ENCODE measurements around the gene ETS1.

The ETS1 gene

GRCh38 chr11:128587415-128587814 is at the start of gene ETS1:
ETS1 (minus strand) TSS chr11:128587558; CDS start chr11:128573130, 14,428 bp downstream.
- DNase-seq, result no peak

DNA sequence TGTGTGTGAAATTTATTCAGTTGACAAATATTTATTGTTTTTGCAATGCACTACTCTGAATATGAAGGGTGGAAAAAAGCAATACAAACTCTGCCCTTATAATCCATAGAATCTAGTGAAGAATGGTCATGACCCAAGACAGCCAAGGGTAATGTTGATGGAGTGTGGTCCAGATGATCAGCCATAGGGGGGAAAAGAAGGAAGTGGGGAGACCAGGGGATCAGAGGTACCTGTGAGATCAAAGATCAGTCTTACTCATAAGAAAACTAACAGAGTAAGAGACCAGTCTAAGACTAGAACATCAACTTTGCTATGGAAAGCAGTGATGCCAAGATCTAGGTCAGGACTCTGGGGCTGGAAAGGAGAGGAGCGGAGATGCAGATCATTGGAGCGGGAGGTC is 47.0 kb upstream of the ETS1 start:
- DNase-seq, result no peak

- DNase-seq, result no peak
These were observed 46.1 kb upstream of the ETS1 start for GRCh38 chr11:128633384-128633965.

- DNase-seq, result no peak
These were observed 44.9 kb upstream of the ETS1 start for GRCh38 chr11:128632141-128632791.

- DNase-seq, result peak; percentile 97
These were observed 43.2 kb upstream of the ETS1 start for GRCh38 chr11:128630367-128631230.

- no peak for DNase-seq
These were observed 42.3 kb upstream of the ETS1 start for GRCh38 chr11:128629516-128630106.

GRCh38 chr11:128628686-128629085 is 41.3 kb upstream of the ETS1 start:
- peak; percentile 78 for DNase-seq

- DNase-seq, result no peak
These were observed 40.9 kb upstream of the ETS1 start for GRCh38 chr11:128628325-128628673.

DNA sequence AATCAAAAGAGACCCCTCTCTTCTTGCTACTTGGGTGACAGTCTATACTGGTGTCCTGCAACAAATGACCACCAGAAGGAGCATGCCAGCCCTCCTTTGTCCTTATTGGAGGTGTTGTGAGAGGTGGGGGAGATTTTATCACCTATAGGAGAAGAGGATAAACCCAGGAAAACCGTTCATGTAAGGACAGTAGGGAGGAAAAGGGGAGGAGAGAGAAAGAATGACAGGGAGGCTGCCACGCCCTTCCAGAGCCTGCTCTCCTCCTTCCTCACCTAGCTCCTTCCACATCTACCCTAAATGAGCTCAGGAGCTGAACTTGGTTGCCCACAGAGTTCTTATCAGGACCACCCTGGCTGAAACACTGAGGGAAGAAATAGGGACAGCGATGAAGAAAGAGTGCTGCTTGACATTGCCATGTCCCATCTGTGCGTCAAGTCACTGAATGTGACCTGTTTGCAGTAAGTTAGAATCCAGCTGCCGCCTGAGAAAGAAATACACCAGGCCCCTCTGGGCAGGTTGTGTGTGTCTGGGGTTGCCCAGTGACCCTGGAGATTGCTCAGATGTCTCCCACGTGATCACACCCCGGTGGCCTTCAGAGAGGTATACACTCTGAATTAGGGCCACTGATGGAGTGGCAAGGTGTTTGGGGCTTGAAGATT is 40.4 kb upstream of the ETS1 start:
- peak; percentile 76 for DNase-seq

GRCh38 chr11:128626913-128627665 is 39.7 kb upstream of the ETS1 start:
- no peak for DNase-seq

- DNase-seq, result peak; percentile 58
These were observed 38.4 kb upstream of the ETS1 start for GRCh38 chr11:128625746-128626145.

GRCh38 chr11:128625326-128625725 is 38.0 kb upstream of the ETS1 start:
- peak; percentile 61 for DNase-seq

DNA sequence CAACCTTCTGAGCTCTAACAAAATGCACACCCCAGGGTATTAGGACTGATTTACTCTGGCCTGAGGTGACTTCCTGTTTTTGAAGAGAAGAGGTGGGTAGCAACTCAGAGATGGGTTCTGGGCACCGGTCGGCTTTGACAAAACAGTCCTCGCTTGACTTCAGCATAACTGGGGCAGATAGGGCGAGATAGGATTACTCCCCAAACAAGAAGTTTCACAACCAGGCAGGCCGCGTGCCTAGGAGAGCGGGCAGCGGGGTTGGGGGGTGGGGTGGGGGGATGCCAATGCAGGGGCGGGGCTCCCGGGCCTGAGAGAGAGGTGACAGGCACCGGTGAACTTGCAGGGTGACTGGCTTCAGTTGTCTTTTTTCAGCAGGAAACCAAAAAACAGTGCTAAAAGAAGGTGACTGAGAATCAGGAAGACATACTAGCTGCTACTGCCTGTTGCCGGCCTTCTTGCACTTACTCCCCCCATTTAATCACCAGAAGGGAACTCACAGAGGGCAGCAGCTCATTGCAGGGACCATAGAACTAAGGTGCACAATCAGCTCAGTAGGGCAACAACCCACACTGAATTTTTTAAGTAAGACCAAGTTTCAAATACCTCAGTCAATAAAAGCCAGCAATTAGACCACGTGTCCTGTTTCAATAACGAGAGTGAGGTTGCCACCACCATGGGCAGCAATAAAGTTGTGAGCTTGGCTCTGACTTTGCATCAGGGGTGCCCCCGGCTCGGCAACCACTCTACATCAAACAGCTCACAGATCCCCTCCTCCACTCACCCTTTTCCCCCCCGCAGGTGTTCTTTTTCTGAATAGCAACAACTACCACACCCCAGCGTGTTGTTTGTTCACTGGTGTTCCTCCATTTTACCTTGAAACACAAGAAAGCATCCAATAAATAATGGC is 37.2 kb upstream of the ETS1 start:
- DNase-seq, result peak; percentile 83

- DNase-seq, result no peak
These were observed 35.7 kb upstream of the ETS1 start for GRCh38 chr11:128623091-128623490.

GRCh38 chr11:128621601-128622501 is 34.5 kb upstream of the ETS1 start:
- no peak for DNase-seq

- DNase-seq, result no peak
These were observed 33.1 kb upstream of the ETS1 start for GRCh38 chr11:128620309-128621100.

GRCh38 chr11:128619540-128620308 is 32.4 kb upstream of the ETS1 start:
- DNase-seq, result peak; percentile 54

DNA sequence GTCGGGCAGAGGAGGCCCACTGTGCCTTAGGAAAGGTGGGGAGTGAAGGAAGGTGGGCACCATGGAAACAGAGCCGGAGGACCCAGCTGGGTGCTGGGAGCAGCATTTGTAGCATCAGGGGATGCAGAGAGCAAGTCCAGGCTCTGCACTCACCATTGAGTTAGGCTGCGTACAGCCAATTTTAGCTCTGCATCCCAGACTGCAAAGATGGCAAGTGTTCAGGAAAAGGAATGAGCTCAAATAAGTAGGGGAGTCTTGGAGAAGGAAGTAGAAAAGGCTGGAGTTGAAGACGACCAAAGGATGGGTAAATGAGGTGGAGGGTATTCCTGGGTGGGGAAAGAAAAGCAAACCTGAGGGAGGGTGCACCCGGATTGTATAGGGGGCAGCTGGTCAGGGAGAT is 31.6 kb upstream of the ETS1 start:
- DNase-seq, result no peak

All from activated CD8-positive, alpha-beta memory T cell treated with anti-CD3 and anti-CD28 coated beads for 24 hours (primary cell).